Chondrocyte (in vitro differentiated cells): Measurements from ENCODE around the gene MAP7D3. TPM values are rescaled to one million over a fixed set of nuclear protein-coding genes. Genes with fewer than 3 reads are reported as not detected.
"Not testable (repeated sequence)": the region's sequence is repeated elsewhere in the genome, so short reads cannot be mapped to it uniquely, and the experiment has no call there.

Experiments used
- DNase-seq: peaks from one replicate; pipeline ENCODE4 v3.0.0; 2021; ENCODE audit warnings: mixed read lengths, low spot score
- H3K27ac Mint-ChIP-seq: one replicate; pipeline ENCODE4 v1.8.0; 2021; ENCODE audit warnings: mild to moderate bottlenecking, moderate library complexity, mixed read lengths; ENCODE audit not compliant: unreplicated experiment
- H3K27me3 Mint-ChIP-seq: 2 replicates; pipeline ENCODE4 v1.8.0; 2021; ENCODE audit warnings: low read depth, mixed read lengths
- H3K36me3 Mint-ChIP-seq: 2 replicates; pipeline ENCODE4 v1.8.0; 2021; ENCODE audit warnings: low read depth, mixed read lengths
- H3K4me1 Mint-ChIP-seq: 2 replicates; pipeline ENCODE4 v1.8.0; 2021; ENCODE audit warnings: low read depth, mild to moderate bottlenecking, mixed read lengths
- H3K4me3 Mint-ChIP-seq: one replicate; pipeline ENCODE4 v1.8.0; 2021; ENCODE audit warnings: mild to moderate bottlenecking, moderate library complexity, mixed read lengths; ENCODE audit not compliant: unreplicated experiment
- H3K9me3 Mint-ChIP-seq: 2 replicates; pipeline ENCODE4 v1.8.0; 2021; ENCODE audit warnings: low read depth, mixed read lengths
- CTCF ChIP-seq: fragments of 200-600 bp; sonication (generic); IDR thresholded peaks from 2 replicates; pipeline ENCODE4 v1.5.0; 2021; ENCODE audit warnings: antibody characterized with exemption, mild to moderate bottlenecking, moderate library complexity
- long read RNA-seq: library from polyadenylated mRNA; stranded (forward); transcript quantifications from one replicate; pipeline ENCODE4 v2.0.0, GENCODE V29; 2021
- total RNA-seq: library from RNA; stranded (reverse); gene quantifications from 3 replicates; pipeline ENCODE4 v1.2.1, GENCODE V29; 2021

MAP7D3 gene
- total RNA-seq: 48.2 to 52.7 TPM (median 50.8 TPM) in 3 replicates
- long read RNA-seq, full-length matches to known transcripts: 87 of 133 reads
- long read RNA-seq, partial matches to known transcripts: 7 of 133 reads
- long read RNA-seq, other reads (novel, unspliced or antisense): 39 of 133 reads

DNA sequence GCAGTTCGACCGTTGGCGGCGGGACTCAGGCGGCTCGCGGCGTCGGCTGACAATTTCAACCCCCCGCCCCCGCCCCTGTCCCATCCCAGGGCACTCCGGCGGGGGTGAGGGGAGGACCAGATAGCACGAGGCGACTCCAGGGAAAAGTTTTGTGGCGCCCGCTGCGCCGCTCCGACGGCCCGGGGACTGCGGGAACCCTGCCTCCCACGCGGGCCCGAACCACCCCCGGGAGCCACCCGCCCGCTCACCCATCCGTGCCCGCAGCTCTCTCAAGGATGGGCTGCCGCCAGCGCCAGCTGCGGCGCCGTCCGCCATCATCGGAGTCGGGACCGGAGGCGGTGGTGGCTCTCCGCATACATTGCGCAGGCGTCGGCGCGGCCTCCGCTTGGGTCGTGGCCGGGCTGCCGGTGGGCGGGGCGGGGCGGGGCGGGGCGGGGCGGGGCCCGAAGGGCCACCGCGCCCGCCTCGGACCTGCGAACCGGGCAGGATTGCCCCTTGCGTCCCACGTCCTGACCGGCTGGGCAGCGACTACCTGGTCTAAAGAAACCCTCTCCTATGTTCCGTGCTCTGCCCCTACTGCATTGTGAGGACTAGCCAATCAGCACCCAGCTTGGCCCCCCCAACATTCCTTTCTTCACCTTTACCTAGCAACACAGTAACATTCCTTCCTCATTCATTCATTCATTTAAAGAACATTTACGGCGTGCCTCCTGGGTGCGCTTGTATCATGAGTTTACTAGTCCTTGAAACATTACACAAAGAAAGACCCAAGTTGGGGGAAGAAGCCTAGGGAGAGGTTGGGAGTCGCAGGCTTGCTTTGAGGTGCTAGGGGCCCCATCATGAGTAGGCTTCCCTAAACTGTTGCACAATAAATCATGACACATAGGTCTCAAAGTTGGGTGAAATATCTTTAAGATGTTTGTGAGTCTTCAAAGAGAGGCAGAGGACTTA is at the start of gene MAP7D3:
TSS of gene MAP7D3 (minus strand) at position 360 of the 951 bp plus-strand sequence. CDS start at position 318, 42 bp downstream.
- DNase-seq: no peak
- H3K27ac Mint-ChIP-seq: peak within 1 kb of the TSS; percentile 79
- TF ChIP-seq CTCF: no peak
- no peaks in the 10 kb centered on the region for H3K9me3 Mint-ChIP-seq
- H3K27me3 Mint-ChIP-seq: no peaks in the 10 kb centered on the region
- peaks cover 2% of the 10 kb centered on the region for H3K36me3 Mint-ChIP-seq
- peaks cover 57% of the 10 kb centered on the region for H3K4me1 Mint-ChIP-seq
- peak within 1 kb of the TSS; percentile 74 for H3K4me3 Mint-ChIP-seq

DNA sequence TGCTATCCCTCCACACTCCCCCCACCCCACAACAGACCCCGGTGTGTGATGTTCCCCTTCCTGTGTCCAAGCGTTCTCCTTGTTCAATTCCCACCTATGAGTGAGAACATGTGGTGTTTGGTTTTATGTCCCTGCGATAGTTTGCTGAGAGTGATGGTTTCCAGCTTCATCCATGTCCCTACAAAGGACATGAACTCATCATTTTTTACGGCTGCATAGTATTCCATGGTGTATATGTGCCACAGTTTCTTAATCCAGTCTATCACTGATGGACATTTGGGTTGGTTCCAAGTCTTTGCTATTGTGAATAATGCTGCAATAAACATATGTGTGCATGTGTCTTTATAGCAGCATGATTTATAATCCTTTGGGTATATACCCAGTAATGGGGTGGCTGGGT is 49.5 kb upstream of the MAP7D3 start, which contains the start of gene ADGRG4:
TSS of gene ADGRG4 (plus strand) at position 243 of the 400 bp plus-strand sequence. CDS start 7,815 bp downstream, outside the sequence.
- DNase-seq, H3K27me3 Mint-ChIP-seq, H3K4me1 Mint-ChIP-seq, H3K36me3 Mint-ChIP-seq, H3K27ac Mint-ChIP-seq, H3K4me3 Mint-ChIP-seq: not testable (repeated sequence)
- H3K9me3 Mint-ChIP-seq: peaks cover 15% of the 10 kb centered on the region

- no peak for DNase-seq
- no peaks in the 10 kb centered on the region for H3K36me3 Mint-ChIP-seq
- H3K4me3 Mint-ChIP-seq: no peak overlapping the region
- H3K27me3 Mint-ChIP-seq: peaks cover 11% of the 10 kb centered on the region
- peaks cover 12% of the 10 kb centered on the region for H3K9me3 Mint-ChIP-seq
- TF ChIP-seq CTCF: no peak
- H3K27ac Mint-ChIP-seq: no peak overlapping the region
- H3K4me1 Mint-ChIP-seq: no peaks in the 10 kb centered on the region
Observed at GRCh38 chrX:136295380-136295779, 44.2 kb upstream of the MAP7D3 start.

DNA sequence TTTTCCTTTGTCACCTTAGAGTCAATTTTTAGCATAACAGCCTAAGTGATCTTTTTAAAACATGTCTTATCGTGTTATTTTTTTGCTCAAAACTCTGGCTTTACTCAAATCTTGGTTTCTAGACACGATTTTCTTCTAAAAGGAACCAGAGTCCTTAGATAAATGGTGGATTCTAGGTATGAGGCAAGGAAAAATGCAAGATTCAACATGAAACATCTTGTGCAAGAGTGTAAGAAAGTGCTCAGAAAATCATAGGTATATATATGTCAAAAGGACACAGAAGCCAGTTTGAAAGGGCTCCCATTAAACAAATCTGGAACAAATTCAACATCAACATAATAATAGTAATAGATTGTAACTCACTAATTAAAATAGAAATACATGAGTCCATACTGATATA is 41.5 kb upstream of the MAP7D3 start:
- Mint-ChIP-seq H3K27me3 (peaks cover 11% of the 10 kb centered on the region), H3K4me1 (no peaks in the 10 kb centered on the region), H3K36me3 (no peaks in the 10 kb centered on the region), H3K4me3 (no peak overlapping the region), H3K27ac (no peak overlapping the region), H3K9me3 (peaks cover 4% of the 10 kb centered on the region)
- TF ChIP-seq CTCF: no peak
- no peak for DNase-seq

DNA sequence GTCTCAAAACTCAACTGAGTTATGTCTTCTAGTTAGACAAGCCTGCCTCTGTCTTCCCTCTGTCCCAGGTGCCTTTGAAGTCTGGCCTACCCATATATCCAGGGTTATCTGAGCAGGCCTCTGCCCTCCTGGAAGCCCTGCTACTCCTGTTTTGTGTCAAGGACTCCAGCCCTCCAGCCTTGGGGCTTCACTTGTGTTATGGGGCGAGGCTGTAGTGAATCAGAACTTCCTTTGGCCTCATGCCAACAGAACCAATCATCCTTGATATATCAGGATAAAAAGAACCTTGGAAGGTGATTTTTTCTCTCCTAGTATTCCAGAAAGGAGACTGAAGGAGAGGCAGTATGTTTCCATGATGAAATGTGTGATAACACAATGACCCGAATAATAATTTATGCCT is 40.6 kb upstream of the MAP7D3 start:
- Mint-ChIP-seq H3K27ac (no peak overlapping the region), H3K27me3 (peaks cover 11% of the 10 kb centered on the region), H3K4me1 (no peaks in the 10 kb centered on the region), H3K9me3 (peaks cover 3% of the 10 kb centered on the region), H3K4me3 (no peak overlapping the region), H3K36me3 (no peaks in the 10 kb centered on the region)
- no peak for DNase-seq
- TF ChIP-seq CTCF: no peak

GRCh38 chrX:136286375-136286774 is 35.2 kb upstream of the MAP7D3 start:
- not testable (repeated sequence) for DNase-seq, H3K27ac Mint-ChIP-seq, H3K27me3 Mint-ChIP-seq, H3K36me3 Mint-ChIP-seq, H3K4me3 Mint-ChIP-seq, H3K9me3 Mint-ChIP-seq, H3K4me1 Mint-ChIP-seq
